Measurements from ENCODE around the gene MIS18BP1.

The MIS18BP1 gene

DNA sequence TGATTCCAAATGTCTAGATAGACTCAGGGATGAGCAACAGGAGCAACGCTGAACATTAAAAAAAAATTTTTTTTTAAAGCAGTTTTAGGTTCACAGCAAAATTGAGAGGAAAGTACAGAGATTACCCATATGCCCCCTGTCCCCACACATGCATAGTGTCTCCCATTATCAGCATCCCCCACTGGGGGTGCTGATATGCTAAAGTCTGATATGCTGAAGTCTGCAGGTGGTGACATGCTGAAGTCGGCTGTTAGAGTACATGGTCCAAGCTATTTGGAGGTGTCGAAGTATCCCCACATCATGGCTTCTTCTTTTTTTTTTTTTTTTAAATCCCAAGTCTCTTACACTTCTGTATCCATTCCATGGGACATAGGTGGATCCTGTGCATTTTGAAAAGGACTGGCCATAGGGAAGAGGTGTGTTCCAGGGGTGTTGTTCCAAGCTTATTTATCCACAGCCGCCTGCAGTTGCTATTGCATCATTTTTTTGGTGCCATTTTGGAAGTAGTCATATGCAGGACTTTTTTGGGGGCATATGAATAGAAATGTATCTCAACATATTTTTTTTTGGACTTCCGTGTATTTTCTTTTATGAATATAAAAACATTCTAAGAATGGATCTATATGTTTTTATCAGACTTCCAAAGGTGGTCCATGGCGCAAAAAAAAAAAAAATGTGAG, 19.0 kb upstream of the MIS18BP1 start:
- no peak for DNase-seq (ENCODE audit: low read depth)
- no peak for TF ChIP-seq CTCF (IDR thresholded peaks at IDR 0.05; ENCODE audit: insufficient read depth, low read depth, low read length, missing control alignments)
- H3K4me3 ChIP-seq (ENCODE audit: low read depth, low read length), result no peak overlapping the region

DNA sequence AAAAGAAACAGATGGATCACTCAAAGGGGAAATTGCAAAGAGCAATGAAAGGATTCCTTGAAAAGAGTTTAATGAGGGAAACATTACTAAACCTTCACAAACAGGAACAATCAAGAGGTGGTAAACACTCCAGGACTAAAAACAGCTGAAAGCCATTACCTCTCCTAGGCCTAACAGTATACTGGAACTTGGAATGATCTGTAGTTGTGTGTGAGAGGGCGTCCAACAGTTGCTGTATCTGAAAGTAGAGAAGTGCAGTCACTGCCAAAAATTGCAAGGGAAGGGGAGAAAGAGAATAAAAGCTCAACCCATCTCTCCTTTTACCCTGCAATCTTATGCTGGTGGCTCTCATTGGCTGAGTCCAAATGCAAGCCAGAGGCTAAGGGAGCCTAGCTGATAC, 17.0 kb upstream of the MIS18BP1 start:
- H3K4me3 ChIP-seq (ENCODE audit: low read depth, low read length), result no peak overlapping the region
- TF ChIP-seq CTCF (IDR thresholded peaks at IDR 0.05; ENCODE audit: insufficient read depth, low read depth, low read length, missing control alignments), result no peak
- no peak for DNase-seq (ENCODE audit: low read depth)

- H3K4me3 ChIP-seq (ENCODE audit: low read depth, low read length), result no peak overlapping the region
- TF ChIP-seq CTCF (IDR thresholded peaks at IDR 0.05; ENCODE audit: insufficient read depth, low read depth, low read length, missing control alignments), result no peak
- DNase-seq (ENCODE audit: low read depth), result no peak
These were observed 14.1 kb upstream of the MIS18BP1 start for GRCh38 chr14:45267071-45267470.

- H3K4me3 ChIP-seq (ENCODE audit: low read depth, low read length), result no peak overlapping the region
- DNase-seq (ENCODE audit: low read depth), result no peak
- TF ChIP-seq CTCF (IDR thresholded peaks at IDR 0.05; ENCODE audit: insufficient read depth, low read depth, low read length, missing control alignments), result no peak
These were observed 9.6 kb upstream of the MIS18BP1 start for GRCh38 chr14:45262637-45263036.

DNA sequence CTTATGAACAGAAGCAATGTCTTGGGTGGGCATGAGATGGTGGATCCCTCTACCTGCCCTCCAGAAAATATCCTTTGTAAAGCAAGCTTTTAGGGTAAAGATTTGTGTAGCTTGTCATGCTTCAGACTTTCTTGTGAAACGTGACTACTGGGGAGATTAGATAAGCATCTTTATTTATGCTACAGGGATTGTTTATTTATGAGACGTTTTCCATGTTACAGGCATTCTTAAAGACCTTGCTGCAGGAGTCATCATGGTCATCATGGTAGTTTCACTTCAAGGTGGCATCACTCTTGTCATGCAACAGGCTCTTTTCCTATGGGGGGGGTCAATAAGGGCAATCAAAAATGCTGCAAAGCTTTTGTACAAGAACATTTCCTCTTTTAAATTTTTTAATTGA, 8.2 kb upstream of the MIS18BP1 start:
- no peak for DNase-seq (ENCODE audit: low read depth)
- no peak for TF ChIP-seq CTCF (IDR thresholded peaks at IDR 0.05; ENCODE audit: insufficient read depth, low read depth, low read length, missing control alignments)
- H3K4me3 ChIP-seq (ENCODE audit: low read depth, low read length), result no peak overlapping the region

GRCh38 chr14:45258805-45259204, 5.8 kb upstream of the MIS18BP1 start:
- H3K4me3 ChIP-seq (ENCODE audit: low read depth, low read length), result no peak overlapping the region
- no peak for DNase-seq (ENCODE audit: low read depth)
- TF ChIP-seq CTCF (IDR thresholded peaks at IDR 0.05; ENCODE audit: insufficient read depth, low read depth, low read length, missing control alignments), result no peak

GRCh38 chr14:45258073-45258472, 5.1 kb upstream of the MIS18BP1 start:
- DNase-seq (ENCODE audit: low read depth), result no peak
- H3K4me3 ChIP-seq (ENCODE audit: low read depth, low read length), result no peak overlapping the region
- no peak for TF ChIP-seq CTCF (IDR thresholded peaks at IDR 0.05; ENCODE audit: insufficient read depth, low read depth, low read length, missing control alignments)
